SK-N-SH treated with all-trans-retinoic acid at 6 μM for 48 hours (cell line): ENCODE data around the gene ST6GAL1.

ENCODE experiments used
- ATAC-seq: fragments of 200-7000 bp; cut with Tn5 transposase; 3 replicates; pipeline ENCODE4 v1.9.1; 2020; ENCODE audit warnings: mild to moderate bottlenecking, moderate library complexity
- ARNTL ChIP-seq: fragments of 450-650 bp; formaldehyde crosslinking; IDR thresholded peaks from 2 replicates; pipeline ENCODE4 v1.5.0; 2020; ENCODE audit warnings: low read depth, mild to moderate bottlenecking, moderate library complexity, borderline replicate concordance
- BACH2 ChIP-seq: fragments of 250-450 bp; sonication (Bioruptor Pico); IDR thresholded peaks from 2 replicates; pipeline ENCODE4 v1.9.0; 2021; ENCODE audit warnings: mild to moderate bottlenecking, borderline replicate concordance
- CSDC2 ChIP-seq: fragments of 250-450 bp; sonication (Bioruptor Pico); IDR thresholded peaks from 2 replicates; pipeline ENCODE4 v1.5.0; 2020; ENCODE audit warnings: mild to moderate bottlenecking, moderate library complexity
- ESRRG ChIP-seq: fragments of 250-450 bp; sonication (Bioruptor Pico); IDR thresholded peaks from 2 replicates; pipeline ENCODE4 v1.6.1; 2021; ENCODE audit warnings: mild to moderate bottlenecking
- GLIS3 ChIP-seq: fragments of 250-450 bp; sonication (Bioruptor Pico); IDR thresholded peaks from 2 replicates; pipeline ENCODE4 v1.5.0; 2020; ENCODE audit warnings: mild to moderate bottlenecking, moderate library complexity
- ISL1 ChIP-seq: fragments of 250-450 bp; sonication (Bioruptor Pico); IDR thresholded peaks from 2 replicates; pipeline ENCODE4 v2.1.2; 2022; ENCODE audit warnings: mild to moderate bottlenecking, moderate library complexity
- OSR1 ChIP-seq: fragments of 250-450 bp; sonication (Bioruptor Pico); IDR thresholded peaks from 2 replicates; pipeline ENCODE4 v1.8.0; 2022; ENCODE audit warnings: moderate library complexity, mild to moderate bottlenecking, inconsistent platforms
- PPARA ChIP-seq: fragments of 250-450 bp; sonication (Bioruptor Pico); IDR thresholded peaks from 2 replicates; pipeline ENCODE4 v1.5.0; 2020; ENCODE audit warnings: mild to moderate bottlenecking, borderline replicate concordance
- SNAI2 ChIP-seq: fragments of 250-450 bp; sonication (Bioruptor Pico); IDR thresholded peaks from 2 replicates; pipeline ENCODE4 v1.5.0; 2020; ENCODE audit warnings: mild to moderate bottlenecking, moderate library complexity
- TCF4 ChIP-seq: fragments of 250-450 bp; sonication (Bioruptor Pico); IDR thresholded peaks from 2 replicates; pipeline ENCODE4 v1.8.0; 2021; ENCODE audit warnings: mild to moderate bottlenecking, moderate library complexity, borderline replicate concordance
- TOX ChIP-seq: fragments of 250-450 bp; sonication (Bioruptor Pico); IDR thresholded peaks from 2 replicates; pipeline ENCODE4 v1.8.0; 2021; ENCODE audit warnings: mild to moderate bottlenecking, moderate library complexity, borderline replicate concordance
- ZC3H10 ChIP-seq: fragments of 250-450 bp; sonication (Bioruptor Pico); IDR thresholded peaks from 2 replicates; pipeline ENCODE4 v1.5.1; 2021; ENCODE audit warnings: mild to moderate bottlenecking, moderate library complexity
- ZFP30 ChIP-seq: fragments of 450-650 bp; formaldehyde crosslinking; IDR thresholded peaks from 2 replicates; pipeline ENCODE4 v1.5.0; 2022; ENCODE audit warnings: mild to moderate bottlenecking, moderate library complexity
- ZNF565 ChIP-seq: fragments of 450-650 bp; formaldehyde crosslinking; conservative IDR thresholded peaks from 2 replicates; pipeline ENCODE4 v1.5.0; 2020; ENCODE audit warnings: low read depth, mild to moderate bottlenecking, moderate library complexity
- ZNF70 ChIP-seq: fragments of 450-650 bp; formaldehyde crosslinking; IDR thresholded peaks from 2 replicates; pipeline ENCODE4 v1.5.0; 2020; ENCODE audit warnings: mild to moderate bottlenecking, moderate library complexity
- ZNF8 ChIP-seq: fragments of 450-650 bp; formaldehyde crosslinking; IDR thresholded peaks from 2 replicates; pipeline ENCODE4 v1.5.0; 2020; ENCODE audit warnings: mild to moderate bottlenecking, moderate library complexity
- TF ChIP-seq, protein P1 (sequence below): fragments of 250-450 bp; sonication (Bioruptor Pico); IDR thresholded peaks from 2 replicates; pipeline ENCODE4 v1.5.1; 2021; ENCODE audit warnings: mild to moderate bottlenecking, moderate library complexity
- TF ChIP-seq, protein P2 (sequence below): fragments of 250-450 bp; sonication (Bioruptor Pico); IDR thresholded peaks from 2 replicates; pipeline ENCODE4 v1.8.0; 2020; ENCODE audit warnings: mild to moderate bottlenecking, moderate library complexity, borderline replicate concordance
- TF ChIP-seq, protein P3 (sequence below): fragments of 250-450 bp; sonication (Bioruptor Pico); IDR thresholded peaks from 2 replicates; pipeline ENCODE4 v1.8.0; 2021; ENCODE audit warnings: low read depth, mild to moderate bottlenecking, moderate library complexity, borderline replicate concordance
- TF ChIP-seq, protein P4 (sequence below): fragments of 250-450 bp; sonication (Bioruptor Pico); IDR thresholded peaks from 2 replicates; pipeline ENCODE4 v1.5.1; 2020; ENCODE audit warnings: low read depth, mild to moderate bottlenecking, moderate library complexity

The ST6GAL1 gene

DNA sequence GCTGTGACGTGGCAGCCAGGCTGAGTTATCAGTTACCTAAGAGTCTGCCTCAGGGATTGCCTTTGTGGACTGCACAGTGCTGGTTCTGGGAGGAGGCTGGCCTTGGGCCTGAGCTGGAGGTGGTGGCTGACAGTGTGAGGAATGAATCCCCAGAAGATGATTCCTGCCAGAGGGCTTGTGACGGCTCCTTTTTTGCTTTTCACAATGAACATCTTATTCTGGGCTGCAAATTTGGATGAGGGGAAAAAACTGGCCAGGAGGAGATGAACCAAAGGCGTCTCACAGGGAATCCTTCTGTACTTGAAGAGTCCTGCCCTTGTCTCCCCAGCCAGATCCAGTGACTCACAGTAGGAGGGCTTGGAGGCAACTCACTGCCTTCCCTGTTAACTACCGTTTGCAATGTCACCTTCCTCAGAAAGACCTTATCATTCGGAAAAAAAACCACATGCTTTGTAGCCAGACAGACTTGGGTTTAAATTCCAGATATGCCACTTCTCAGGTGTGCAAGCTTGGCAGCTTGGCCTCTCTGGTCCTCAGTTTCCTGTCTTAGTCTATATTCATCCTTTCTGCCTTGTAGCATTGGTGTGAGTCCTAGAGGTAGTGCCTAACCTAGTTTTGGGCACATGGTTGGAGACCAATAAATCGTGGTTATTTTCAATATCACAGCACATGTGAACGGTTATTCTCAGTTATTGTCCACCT, 19.1 kb downstream of the ST6GAL1 start:
- no peak for ATAC-seq
- no peak for TF ChIP-seq SNAI2
- no peak for TF ChIP-seq ISL1 (CRISPR knock-in tag)
- no peak for TF ChIP-seq ZNF70 (CRISPR knock-in tag)
- no peak for TF ChIP-seq BACH2 (CRISPR knock-in tag)
- no peak for TF ChIP-seq ARNTL (CRISPR knock-in tag)
- no peak for TF ChIP-seq ZC3H10 (CRISPR knock-in tag)
- TF ChIP-seq, protein P1, sequence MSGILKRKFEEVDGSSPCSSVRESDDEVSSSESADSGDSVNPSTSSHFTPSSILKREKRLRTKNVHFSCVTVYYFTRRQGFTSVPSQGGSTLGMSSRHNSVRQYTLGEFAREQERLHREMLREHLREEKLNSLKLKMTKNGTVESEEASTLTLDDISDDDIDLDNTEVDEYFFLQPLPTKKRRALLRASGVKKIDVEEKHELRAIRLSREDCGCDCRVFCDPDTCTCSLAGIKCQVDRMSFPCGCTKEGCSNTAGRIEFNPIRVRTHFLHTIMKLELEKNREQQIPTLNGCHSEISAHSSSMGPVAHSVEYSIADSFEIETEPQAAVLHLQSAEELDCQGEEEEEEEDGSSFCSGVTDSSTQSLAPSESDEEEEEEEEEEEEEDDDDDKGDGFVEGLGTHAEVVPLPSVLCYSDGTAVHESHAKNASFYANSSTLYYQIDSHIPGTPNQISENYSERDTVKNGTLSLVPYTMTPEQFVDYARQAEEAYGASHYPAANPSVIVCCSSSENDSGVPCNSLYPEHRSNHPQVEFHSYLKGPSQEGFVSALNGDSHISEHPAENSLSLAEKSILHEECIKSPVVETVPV (CRISPR knock-in tag) = no peak
- no peak for TF ChIP-seq ZNF565 (CRISPR knock-in tag)
- TF ChIP-seq ESRRG (CRISPR knock-in tag) = no peak
- TF ChIP-seq PPARA (CRISPR knock-in tag) = no peak
- no peak for TF ChIP-seq TOX
- TF ChIP-seq, protein P2, sequence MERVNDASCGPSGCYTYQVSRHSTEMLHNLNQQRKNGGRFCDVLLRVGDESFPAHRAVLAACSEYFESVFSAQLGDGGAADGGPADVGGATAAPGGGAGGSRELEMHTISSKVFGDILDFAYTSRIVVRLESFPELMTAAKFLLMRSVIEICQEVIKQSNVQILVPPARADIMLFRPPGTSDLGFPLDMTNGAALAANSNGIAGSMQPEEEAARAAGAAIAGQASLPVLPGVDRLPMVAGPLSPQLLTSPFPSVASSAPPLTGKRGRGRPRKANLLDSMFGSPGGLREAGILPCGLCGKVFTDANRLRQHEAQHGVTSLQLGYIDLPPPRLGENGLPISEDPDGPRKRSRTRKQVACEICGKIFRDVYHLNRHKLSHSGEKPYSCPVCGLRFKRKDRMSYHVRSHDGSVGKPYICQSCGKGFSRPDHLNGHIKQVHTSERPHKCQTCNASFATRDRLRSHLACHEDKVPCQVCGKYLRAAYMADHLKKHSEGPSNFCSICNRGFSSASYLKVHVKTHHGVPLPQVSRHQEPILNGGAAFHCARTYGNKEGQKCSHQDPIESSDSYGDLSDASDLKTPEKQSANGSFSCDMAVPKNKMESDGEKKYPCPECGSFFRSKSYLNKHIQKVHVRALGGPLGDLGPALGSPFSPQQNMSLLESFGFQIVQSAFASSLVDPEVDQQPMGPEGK (CRISPR knock-in tag) = no peak
- TF ChIP-seq, protein P3, sequence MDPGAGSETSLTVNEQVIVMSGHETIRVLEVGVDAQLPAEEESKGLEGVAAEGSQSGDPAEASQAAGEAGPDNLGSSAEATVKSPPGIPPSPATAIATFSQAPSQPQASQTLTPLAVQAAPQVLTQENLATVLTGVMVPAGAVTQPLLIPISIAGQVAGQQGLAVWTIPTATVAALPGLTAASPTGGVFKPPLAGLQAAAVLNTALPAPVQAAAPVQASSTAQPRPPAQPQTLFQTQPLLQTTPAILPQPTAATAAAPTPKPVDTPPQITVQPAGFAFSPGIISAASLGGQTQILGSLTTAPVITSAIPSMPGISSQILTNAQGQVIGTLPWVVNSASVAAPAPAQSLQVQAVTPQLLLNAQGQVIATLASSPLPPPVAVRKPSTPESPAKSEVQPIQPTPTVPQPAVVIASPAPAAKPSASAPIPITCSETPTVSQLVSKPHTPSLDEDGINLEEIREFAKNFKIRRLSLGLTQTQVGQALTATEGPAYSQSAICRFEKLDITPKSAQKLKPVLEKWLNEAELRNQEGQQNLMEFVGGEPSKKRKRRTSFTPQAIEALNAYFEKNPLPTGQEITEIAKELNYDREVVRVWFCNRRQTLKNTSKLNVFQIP (CRISPR knock-in tag) = no peak
- no peak for TF ChIP-seq ZFP30 (CRISPR knock-in tag)
- TF ChIP-seq, protein P4, sequence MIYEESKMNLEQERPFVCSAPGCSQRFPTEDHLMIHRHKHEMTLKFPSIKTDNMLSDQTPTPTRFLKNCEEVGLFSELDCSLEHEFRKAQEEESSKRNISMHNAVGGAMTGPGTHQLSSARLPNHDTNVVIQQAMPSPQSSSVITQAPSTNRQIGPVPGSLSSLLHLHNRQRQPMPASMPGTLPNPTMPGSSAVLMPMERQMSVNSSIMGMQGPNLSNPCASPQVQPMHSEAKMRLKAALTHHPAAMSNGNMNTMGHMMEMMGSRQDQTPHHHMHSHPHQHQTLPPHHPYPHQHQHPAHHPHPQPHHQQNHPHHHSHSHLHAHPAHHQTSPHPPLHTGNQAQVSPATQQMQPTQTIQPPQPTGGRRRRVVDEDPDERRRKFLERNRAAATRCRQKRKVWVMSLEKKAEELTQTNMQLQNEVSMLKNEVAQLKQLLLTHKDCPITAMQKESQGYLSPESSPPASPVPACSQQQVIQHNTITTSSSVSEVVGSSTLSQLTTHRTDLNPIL (CRISPR knock-in tag) = no peak

DNA sequence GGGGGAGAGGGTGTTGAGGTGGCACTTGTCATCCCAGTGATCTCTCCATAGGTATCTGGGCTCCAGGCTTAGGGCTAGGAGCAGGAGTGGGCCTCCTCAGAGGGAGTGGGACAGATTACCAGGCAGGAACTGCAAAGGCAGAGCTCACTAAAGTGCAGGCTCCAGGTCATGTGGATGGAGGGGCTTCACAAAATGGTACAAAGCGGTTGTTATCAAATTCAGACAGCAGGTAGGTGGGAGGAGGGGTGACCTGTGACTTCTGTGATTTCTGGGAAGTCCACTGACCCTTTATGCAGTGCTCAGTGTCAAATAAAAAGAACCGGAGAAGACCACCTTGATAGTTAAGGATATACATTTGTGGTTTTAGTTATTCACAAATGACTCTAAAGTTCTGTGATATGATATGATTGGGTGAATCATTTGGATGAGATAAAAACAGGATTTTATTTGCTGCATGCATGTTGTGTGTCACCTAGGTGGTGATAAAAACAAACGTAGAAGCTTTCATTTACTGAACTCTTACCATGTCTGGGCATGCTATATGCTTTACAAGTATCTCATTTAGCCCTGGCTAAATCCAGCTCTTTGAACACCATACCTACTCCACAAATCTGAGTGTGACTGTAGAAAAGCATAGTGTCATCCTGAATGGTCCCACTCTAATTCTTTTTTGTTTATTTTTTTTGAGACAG, 20.2 kb downstream of the ST6GAL1 start:
- ATAC-seq = no peak
- TF ChIP-seq, protein P1 (CRISPR knock-in tag) = no peak

DNA sequence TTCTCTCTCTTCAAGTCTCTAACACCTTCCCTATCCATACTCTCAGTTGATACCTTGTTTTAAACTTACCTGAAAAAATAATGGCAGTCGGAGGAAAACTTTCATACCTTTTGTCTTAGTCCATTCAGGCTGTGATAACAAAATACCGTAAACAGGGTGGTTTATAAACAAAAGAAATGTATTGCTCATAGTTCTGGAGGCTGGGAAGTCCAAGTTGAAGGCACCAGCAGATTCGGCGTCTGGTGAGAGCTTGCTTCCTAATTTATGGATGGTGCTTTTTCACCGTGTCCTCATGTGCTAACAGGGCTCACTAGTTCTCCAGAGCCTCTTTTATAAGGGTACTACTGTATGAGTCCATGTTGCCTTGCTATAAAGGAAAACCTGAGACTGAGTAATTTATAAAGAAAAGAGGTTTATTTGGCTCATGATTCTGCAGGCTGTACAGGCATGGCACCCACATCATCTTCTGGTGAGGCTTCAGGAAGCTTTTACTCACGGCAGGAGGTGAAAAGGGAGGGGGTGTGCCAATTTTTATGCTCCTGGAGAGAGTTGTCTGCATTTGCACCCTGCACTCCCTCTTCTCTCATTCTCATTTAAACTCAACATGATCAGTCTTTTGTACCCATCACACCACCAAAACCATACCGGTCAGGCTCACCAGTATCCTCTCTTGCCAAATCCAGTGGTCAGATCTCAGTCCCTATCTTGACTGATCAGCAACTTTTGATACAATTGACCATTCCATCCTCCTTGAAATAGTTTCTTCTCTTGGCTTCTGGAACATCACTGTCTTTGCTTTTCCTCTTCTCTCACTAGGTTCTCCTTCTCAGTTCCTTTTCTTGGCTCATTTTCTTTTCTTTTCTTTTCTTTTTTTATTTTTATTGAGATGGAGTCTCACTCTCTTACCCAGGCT, 21.6 kb downstream of the ST6GAL1 start:
- ATAC-seq = no peak
- TF ChIP-seq ISL1 (CRISPR knock-in tag) (no peak), ARNTL (CRISPR knock-in tag) (no peak), ZNF8 (CRISPR knock-in tag) (no peak), OSR1 (CRISPR knock-in tag) (no peak), SNAI2 (no peak), BACH2 (CRISPR knock-in tag) (no peak), ESRRG (CRISPR knock-in tag) (no peak), ZC3H10 (CRISPR knock-in tag) (no peak), TCF4 (CRISPR knock-in tag) (no peak), GLIS3 (CRISPR knock-in tag) (no peak), CSDC2 (CRISPR knock-in tag) (no peak), TOX (no peak), ZNF565 (CRISPR knock-in tag) (no peak)
- TF ChIP-seq, protein P1 (CRISPR knock-in tag) = no peak
- TF ChIP-seq, protein P2 (CRISPR knock-in tag) = no peak
- TF ChIP-seq, protein P3 (CRISPR knock-in tag) = no peak
